H1 (cell line): ENCODE measurements around the gene ELMO1. TPM values are rescaled to one million over a fixed set of nuclear protein-coding genes. Genes with fewer than 3 reads are reported as not detected.

Experiments used
- CHD7 ChIP-seq: fragments of 300-600 bp; sonication (generic); IDR thresholded peaks from 2 replicates; pipeline ENCODE4 v1.7.1; 2012; ENCODE audit warnings: low read length, moderate library complexity, mild to moderate bottlenecking, inconsistent platforms; ENCODE audit not compliant: insufficient replicate concordance
- CREB1 ChIP-seq: IDR thresholded peaks from 2 replicates; pipeline ENCODE4 v1.6.1; 2012; ENCODE audit warnings: inconsistent platforms
- JUN ChIP-seq: IDR thresholded peaks from 2 replicates; pipeline ENCODE4 v1.6.1; 2011; ENCODE audit warnings: low read depth, mild to moderate bottlenecking, improper control_type of control experiment, low read length
- KDM4A ChIP-seq: IDR thresholded peaks from one replicate; pipeline ENCODE4 v1.7.1; 2012; ENCODE audit warnings: low read depth, mild to moderate bottlenecking, moderate library complexity, low read length, inconsistent platforms; ENCODE audit not compliant: severe bottlenecking
- POLR2AphosphoS5 ChIP-seq: IDR thresholded peaks from 2 replicates; pipeline ENCODE4 v1.6.1; 2011; ENCODE audit warnings: low read depth, low read length
- polyA plus RNA-seq, 7 experiments: library from polyadenylated mRNA; depleted of rRNA in 3 of 7; stranded (reverse) in 5 of 7; unstranded in 2 of 7; fragments of >200 nt in 5 of 7; fragments of 200-250 nt in 2 of 7; gene quantifications; 1 replicate in 5 of 7; 2 replicates in 1 of 7; 4 replicates in 1 of 7; pipeline versions ENCODE4 v1.2.1 to v1.2.3, GENCODE V29; 2011 to 2013; ENCODE audit warnings: missing spikeins in 2 of 7, mixed read lengths in 2 of 7
- total RNA-seq: library from RNA; stranded (reverse); fragmentation: NEBNext Ultra II Directional; extraction: Animal tissue kit (Norgen Biotek cat#: 25700); gene quantifications from 2 replicates; pipeline ENCODE4 v1.2.1, GENCODE V29; 2021

ELMO1 gene
- total and polyA plus RNA-seq, 2 of the 8 experiments (the other 6 are each of a cell fraction or from before 2014, with no cell fraction given) = 18.4 to 21.0 TPM

GRCh38 chr7:37449621-37450020 lies 957 bp upstream of the ELMO1 start (continued):
- TF ChIP-seq CHD7 = no peak
- TF ChIP-seq POLR2AphosphoS5 = no peak
- no peak for TF ChIP-seq KDM4A
- TF ChIP-seq CREB1 = no peak
- no peak for TF ChIP-seq JUN
